Right kidney (tissue), 1 donor: ENCODE data around the gene UBE2D2.
"Not testable (repeated sequence)": the region's sequence is repeated elsewhere in the genome, so short reads cannot be mapped to it uniquely, and the experiment has no call there.

Experiments used
- DNase-seq: peaks from one replicate; pipeline ENCODE4 v3.0.0-alpha.2; 2016

Gene UBE2D2

DNA sequence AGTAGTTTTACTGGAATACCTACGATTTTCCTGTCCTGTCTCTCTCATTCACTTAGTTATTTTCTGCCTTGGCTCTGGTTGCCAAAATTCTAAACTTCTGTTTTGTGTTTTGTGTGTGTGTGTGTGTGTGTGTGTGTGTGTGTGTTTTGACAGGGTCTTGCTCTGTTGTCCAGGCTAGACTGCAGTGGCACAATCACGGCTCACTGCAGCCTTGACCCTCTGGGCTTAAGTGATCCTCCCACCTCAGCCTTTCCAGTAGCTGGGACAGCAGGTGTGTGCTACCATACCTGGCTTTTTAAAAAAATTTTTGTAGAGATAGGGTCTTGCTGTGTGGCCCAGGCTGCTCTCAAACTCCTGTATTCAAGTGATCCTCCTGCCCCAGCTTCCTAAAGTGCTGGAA lies 17.2 kb downstream of the UBE2D2 start:
- DNase-seq: no peak

DNA sequence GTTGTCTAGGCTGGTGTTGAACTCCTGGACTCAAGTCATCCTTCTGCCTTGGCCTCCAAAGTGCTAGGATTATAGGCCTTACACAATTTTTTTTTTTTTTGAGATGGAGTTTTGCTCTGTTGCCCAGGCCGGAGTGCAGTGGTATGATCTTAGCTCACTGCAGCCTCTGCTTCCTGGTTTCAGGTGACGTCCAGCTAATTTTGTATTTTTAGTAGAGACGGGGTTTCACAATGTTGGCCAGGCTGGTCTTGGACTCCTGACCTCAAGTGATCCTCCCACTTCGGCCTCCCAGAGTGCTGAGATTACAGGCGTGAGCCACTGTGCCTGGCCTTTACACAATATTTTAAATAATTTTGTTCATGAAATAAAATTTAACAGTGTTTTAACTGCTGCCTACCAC lies 21.0 kb downstream of the UBE2D2 start:
- not testable (repeated sequence) for DNase-seq

DNA sequence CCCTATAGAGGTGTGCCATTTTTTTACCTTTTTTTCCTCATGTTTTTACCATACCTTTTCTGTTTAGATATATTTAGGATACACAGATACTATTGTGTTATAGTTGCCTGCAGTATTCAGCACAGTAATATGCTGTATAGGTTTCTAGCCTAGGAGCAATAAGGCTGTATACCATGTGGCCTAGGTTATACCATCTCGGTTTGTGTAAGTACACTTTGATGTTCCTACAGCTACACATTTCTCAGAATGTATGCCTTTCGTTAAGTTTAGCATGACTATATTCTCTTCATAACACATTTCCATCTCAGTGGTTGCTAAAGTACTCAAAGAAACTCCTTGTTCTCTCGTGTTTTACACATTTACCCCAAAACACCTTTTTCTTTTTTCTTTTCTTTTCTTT lies 23.0 kb downstream of the UBE2D2 start:
- no peak for DNase-seq

GRCh38 chr5:139588116-139588515 lies 27.0 kb downstream of the UBE2D2 start:
- not testable (repeated sequence) for DNase-seq

DNA sequence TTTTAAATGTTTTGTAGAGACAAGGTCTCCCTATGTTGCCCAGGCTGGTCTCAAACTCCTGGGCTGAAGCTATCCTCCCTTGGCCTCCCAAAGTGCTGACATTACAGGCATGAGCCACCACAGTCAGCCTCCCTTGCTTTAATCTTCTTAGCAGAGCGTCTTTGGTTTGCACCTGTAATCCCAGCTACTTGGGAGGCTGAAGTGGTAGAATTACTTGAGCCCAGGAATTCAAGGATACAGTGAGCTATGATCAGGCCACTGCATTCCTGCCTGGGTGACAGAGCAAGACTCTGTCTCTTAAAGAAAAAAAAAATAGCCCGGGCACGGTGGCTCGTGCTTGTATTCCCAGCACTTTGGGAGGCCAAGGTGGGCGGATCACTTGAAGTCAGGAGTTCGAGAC lies 27.8 kb downstream of the UBE2D2 start:
- no peak for DNase-seq

DNA sequence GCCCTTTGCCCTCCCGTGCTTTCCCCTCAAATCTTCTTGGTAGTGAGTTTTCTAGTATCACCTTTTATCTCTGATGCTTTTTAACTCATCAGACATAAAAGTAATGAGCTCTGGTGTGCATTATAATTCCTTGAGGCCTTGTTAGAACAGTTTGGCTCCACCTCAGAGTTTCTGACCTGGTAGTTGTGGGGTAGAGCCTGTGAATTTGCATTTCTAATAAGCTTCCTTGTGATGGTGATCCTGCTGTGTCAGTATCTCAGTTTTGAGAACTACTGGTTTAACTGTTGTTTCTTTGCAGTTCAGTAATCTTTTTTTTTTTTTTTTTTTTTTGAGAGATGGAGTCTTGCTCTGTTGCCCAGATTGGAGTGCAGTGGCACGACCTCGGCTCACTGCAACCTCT lies 31.1 kb downstream of the UBE2D2 start:
- DNase-seq: no peak

DNA sequence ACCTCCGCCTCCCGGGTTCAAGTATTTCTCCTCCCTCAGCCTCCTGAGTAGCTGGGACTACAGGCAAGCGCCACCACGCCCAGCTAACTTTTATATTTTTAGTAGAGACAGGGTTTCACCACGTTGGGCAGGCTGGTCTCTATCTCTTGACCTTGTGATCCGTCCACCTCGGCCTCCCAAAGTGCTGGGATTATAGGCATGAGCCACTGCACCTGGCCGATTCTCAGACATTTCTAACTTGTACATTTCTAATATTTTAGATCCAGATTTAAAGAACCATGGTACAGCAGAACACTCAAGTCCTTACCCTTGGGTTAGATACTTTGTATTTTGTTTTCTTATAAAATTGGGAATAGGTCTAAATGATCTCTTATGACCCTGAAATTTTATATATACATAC lies 31.9 kb downstream of the UBE2D2 start:
- DNase-seq: not testable (repeated sequence)

DNA sequence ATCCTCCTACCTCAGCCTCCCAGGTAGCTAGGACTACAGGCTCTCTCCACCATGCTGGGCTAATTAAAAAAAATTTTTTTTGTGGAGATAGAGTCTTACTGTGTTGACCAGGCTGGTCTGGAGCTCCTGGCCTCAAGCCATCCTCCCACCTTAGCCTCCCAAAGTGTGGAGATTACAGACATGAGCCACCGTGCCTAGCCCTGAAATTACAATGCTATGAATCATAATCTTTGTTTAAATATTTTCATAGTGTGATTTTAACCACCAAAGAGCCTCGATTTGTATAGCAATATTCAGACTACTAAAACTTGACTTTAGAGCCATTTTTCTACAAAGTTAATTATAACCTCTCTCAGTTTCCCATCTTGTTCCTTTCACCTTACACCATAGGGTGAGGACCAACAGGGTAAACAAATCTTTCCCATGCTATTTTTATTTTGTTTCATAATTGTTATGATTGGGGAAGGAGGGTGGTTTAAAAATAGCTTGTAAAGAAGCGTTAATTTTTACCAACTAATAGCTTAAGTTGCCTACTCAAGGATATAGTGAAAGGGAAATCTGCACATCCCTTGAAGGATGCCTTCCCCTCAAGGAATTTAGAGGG lies 32.7 kb downstream of the UBE2D2 start:
- no peak for DNase-seq

DNA sequence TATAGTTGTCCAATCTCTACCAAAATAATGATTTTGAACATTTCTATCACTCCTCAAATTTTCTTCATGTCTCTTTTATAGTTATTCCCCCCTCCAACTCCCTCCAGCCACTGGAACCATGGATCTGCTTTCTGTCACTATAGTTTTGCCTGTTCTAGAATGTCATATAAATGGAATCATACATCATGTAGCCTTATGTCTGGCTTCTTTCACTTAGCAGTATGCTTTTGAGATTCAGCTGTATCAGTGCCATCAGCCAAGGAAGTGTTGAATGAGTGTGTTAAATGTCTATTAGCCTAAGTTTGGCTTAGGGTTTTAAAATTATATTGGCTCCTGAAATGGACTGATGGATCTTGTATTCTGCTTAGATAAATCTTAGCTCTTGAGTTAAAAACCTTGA lies 36.0 kb downstream of the UBE2D2 start:
- DNase-seq: no peak

- DNase-seq: not testable (repeated sequence)
Observed at GRCh38 chr5:139598601-139598965, 37.4 kb downstream of the UBE2D2 start.

- no peak for DNase-seq
Observed at GRCh38 chr5:139600336-139600949, 39.3 kb downstream of the UBE2D2 start.

GRCh38 chr5:139601429-139601828 lies 40.3 kb downstream of the UBE2D2 start:
- DNase-seq: no peak

GRCh38 chr5:139601948-139602347 lies 40.8 kb downstream of the UBE2D2 start:
- not testable (repeated sequence) for DNase-seq

DNA sequence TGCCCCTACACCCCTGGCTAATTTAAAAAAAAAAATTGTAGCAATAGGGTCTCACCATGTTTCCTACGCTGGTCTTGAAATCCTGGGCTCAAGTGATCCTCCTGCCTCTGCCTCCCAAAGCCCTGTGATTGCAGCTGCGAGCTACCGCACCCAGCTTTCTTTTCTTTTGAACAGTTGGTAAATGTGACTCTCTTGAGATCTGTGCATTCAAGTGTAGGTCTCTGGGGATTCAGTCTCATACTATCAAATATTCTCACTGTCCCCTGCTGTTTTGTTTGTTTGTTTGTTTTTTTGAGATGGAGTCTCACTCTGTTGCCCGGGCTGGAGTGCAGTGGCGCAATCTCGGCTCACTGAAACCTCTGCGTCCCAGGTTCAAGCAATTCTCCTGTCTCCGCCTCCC lies 44.7 kb downstream of the UBE2D2 start:
- DNase-seq: no peak

- no peak for DNase-seq
Observed at GRCh38 chr5:139611703-139612584, 50.8 kb downstream of the UBE2D2 start.

GRCh38 chr5:139619861-139620260 lies 58.7 kb downstream of the UBE2D2 start:
- no peak for DNase-seq

GRCh38 chr5:139625398-139625797 lies 64.3 kb downstream of the UBE2D2 start:
- not testable (repeated sequence) for DNase-seq

DNA sequence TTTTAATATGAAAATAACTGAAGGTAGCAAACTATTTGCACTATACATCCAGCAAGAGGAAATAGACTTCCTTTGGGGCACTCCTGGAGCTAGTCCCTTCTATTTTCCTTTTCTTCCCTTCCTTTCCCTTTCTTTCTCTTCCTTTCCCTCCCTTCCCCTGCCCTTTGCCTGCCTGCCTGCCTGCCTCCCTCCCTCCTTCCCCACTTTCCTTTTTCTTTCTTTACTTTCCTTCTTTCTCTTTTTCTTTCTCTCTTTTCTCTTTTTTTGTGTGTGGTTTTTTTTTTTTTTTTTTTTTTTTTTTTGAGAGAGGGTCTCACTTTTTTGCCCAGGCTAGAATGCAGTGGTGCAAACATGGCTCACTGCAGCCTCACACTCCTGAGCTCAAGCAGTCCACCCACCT lies 69.7 kb downstream of the UBE2D2 start:
- DNase-seq: no peak

DNA sequence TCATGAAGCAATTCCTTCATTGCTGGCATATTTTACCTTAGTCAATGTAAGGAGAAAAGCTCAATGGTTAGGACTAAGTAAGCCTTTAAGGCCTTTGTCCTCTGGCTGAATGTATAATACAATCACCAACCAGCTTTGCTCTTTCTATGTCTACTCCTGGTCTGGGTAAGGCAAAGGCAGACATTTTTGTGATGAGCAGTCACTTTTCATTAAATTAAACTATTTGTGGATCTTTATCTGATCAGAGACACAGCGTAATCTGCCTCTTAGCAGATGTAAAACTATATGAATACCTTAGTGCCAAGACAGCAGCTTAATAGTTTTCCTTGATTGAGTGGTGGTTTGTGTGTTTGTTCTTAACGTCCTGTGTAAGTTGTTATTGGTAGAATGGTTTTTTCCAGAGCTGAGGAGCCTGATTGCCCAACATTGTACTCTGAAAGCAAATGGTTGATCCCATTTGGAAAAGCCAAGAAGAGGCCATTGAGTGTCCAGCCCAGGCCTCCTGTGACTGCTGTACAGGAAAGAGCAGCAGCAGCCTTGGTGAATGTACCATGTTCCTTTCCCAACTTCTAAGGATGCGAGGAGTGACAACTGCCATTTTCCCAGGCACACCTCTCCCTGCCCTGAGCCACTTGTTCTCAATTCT lies 70.5 kb downstream of the UBE2D2 start:
- DNase-seq: no peak

- peak; percentile 64 for DNase-seq
Observed at GRCh38 chr5:139633295-139634027, 72.3 kb downstream of the UBE2D2 start.

DNA sequence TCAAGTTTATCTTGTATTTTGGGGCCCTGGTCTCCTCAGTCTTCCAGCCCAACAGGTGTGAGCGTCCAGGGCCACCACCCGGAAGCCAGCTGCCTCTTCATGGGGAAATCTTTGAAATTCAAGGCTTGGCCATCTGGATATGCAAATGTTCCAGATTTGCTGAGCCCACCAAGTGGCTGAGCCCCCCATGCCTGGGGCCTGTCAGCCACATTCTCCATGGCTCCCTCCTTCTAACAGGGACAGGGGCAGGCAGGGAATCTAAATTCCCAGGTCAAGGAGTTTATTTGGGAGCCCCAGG lies 72.8 kb downstream of the UBE2D2 start:
- DNase-seq: no peak

GRCh38 chr5:139634541-139634940 lies 73.4 kb downstream of the UBE2D2 start:
- no peak for DNase-seq

- no peak for DNase-seq
Observed at GRCh38 chr5:139635191-139635590, 74.1 kb downstream of the UBE2D2 start.
